Ishikawa (cell line): ENCODE data around the gene MGAT5B.

Experiments used
- CEBPB ChIP-seq: IDR thresholded peaks from 2 replicates; pipeline ENCODE4 v1.6.1; 2012
- CREB1 ChIP-seq: IDR thresholded peaks from 2 replicates; pipeline ENCODE4 v1.6.1; 2012; ENCODE audit warnings: low read depth
- EGR1 ChIP-seq: IDR thresholded peaks from 2 replicates; pipeline ENCODE4 v1.6.1; 2012
- EP300 ChIP-seq: IDR thresholded peaks from 2 replicates; pipeline ENCODE4 v1.6.1; 2012; ENCODE audit warnings: borderline replicate concordance
- FOXM1 ChIP-seq: IDR thresholded peaks from 2 replicates; pipeline ENCODE4 v1.6.1; 2012; ENCODE audit warnings: low read depth, borderline replicate concordance
- MAX ChIP-seq: IDR thresholded peaks from 2 replicates; pipeline ENCODE4 v1.6.1; 2012
- NFIC ChIP-seq: IDR thresholded peaks from 2 replicates; pipeline ENCODE4 v1.6.1; 2012
- RAD21 ChIP-seq: IDR thresholded peaks from 2 replicates; pipeline ENCODE4 v1.6.1; 2012; ENCODE audit warnings: low read depth
- REST ChIP-seq: IDR thresholded peaks from 2 replicates; pipeline ENCODE4 v1.6.1; 2012; ENCODE audit warnings: low read depth, mild to moderate bottlenecking
- TAF1 ChIP-seq: IDR thresholded peaks from 2 replicates; pipeline ENCODE4 v1.6.1; 2012; ENCODE audit warnings: low read depth, mild to moderate bottlenecking
- TCF12 ChIP-seq: IDR thresholded peaks from 2 replicates; pipeline ENCODE4 v1.6.1; 2012; ENCODE audit warnings: low read depth
- TEAD4 ChIP-seq: IDR thresholded peaks from 2 replicates; pipeline ENCODE4 v1.6.1; 2012
- USF1 ChIP-seq: IDR thresholded peaks from 2 replicates; pipeline ENCODE4 v1.6.1; 2012
- YY1 ChIP-seq: IDR thresholded peaks from 2 replicates; pipeline ENCODE4 v1.6.1; 2012; ENCODE audit warnings: low read depth
- ZBTB7A ChIP-seq: IDR thresholded peaks from 2 replicates; pipeline ENCODE4 v1.6.1; 2012; ENCODE audit warnings: low read depth

Gene MGAT5B

GRCh38 chr17:76848670-76849069 is 19.5 kb upstream of the MGAT5B start:
- no peak for TF ChIP-seq FOXM1
- TF ChIP-seq TCF12: no peak
- TF ChIP-seq MAX: no peak
- TF ChIP-seq CEBPB: no peak
- TF ChIP-seq REST: no peak
- no peak for TF ChIP-seq EP300
- TF ChIP-seq NFIC: no peak
- TF ChIP-seq ZBTB7A: no peak
- TF ChIP-seq CREB1: no peak
- no peak for TF ChIP-seq EGR1

GRCh38 chr17:76852843-76853242 is 15.4 kb upstream of the MGAT5B start:
- TF ChIP-seq EGR1 (no peak), REST (no peak), YY1 (no peak), RAD21 (no peak), NFIC (no peak), TAF1 (no peak), CEBPB (no peak), FOXM1 (no peak), MAX (no peak), TCF12 (no peak), CREB1 (no peak), USF1 (no peak), ZBTB7A (no peak), EP300 (no peak), TEAD4 (no peak)

DNA sequence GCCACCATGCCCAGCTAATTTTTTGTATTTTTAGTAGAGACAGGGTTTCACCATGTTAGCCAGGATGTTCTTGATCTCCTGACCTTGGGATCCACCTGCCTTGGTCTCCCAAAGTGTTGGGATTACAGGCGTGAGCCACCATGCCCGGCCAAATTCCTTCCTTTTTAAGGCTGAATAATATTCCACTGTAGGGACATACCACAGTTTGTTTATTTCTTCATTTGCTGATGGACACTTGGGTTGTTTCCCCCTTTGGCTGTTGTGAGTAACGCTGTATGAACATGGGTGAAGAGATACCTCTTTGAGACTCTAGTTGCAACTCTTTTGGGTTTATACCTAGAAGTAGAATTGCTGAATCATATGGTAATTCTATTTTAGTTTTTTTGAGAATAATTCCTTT is 13.1 kb upstream of the MGAT5B start:
- no peak for TF ChIP-seq TEAD4
- no peak for TF ChIP-seq FOXM1
- TF ChIP-seq MAX: no peak
- TF ChIP-seq CEBPB: no peak
- no peak for TF ChIP-seq TCF12
- no peak for TF ChIP-seq EP300
- no peak for TF ChIP-seq RAD21
- no peak for TF ChIP-seq YY1
- no peak for TF ChIP-seq EGR1
- no peak for TF ChIP-seq CREB1
- TF ChIP-seq TAF1: no peak
- no peak for TF ChIP-seq USF1
- TF ChIP-seq REST: no peak
- no peak for TF ChIP-seq ZBTB7A
- no peak for TF ChIP-seq NFIC

DNA sequence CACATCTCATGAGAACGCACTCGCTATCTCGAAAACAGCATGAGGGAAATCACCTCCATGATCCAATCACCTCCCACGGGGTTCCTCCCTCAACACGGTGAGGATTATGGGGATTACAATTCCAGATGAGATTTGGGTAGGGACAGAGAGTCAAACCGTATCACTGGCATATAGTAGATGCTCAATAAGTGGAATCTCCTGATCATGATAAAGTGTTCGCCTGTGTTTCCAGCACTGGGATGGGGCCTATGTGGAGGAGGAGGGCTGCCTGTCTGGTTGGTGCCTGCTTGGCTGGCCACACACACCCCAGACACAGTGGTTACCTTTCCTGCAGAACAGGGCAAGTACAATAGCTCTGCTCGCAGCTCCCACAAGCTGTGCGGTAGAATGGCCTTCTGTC is 6.1 kb upstream of the MGAT5B start:
- TF ChIP-seq EP300 (no peak), USF1 (no peak), RAD21 (no peak), TEAD4 (no peak), NFIC (no peak), YY1 (no peak), FOXM1 (no peak), ZBTB7A (no peak), MAX (no peak), CREB1 (no peak), TAF1 (no peak)
